HAP-1 (cell line): ENCODE results near the gene CACNA1D.
"Not testable (repeated sequence)": the region's sequence is repeated elsewhere in the genome, so short reads cannot be mapped to it uniquely, and the experiment has no call there.

Experiments
- DNase-seq, 2 experiments: peaks; one replicate each; pipeline ENCODE4 v3.0.0-alpha.2; 2016 to 2020; ENCODE audit warnings: low spot score in 2 of 2
- H3K27me3 ChIP-seq: fragments of 250-450 bp; sonication (Bioruptor Pico); 2 replicates; pipeline ENCODE4 v1.5.1; 2020; ENCODE audit warnings: low read depth, mild to moderate bottlenecking, moderate library complexity
- H3K36me3 ChIP-seq: fragments of 250-450 bp; sonication (Bioruptor Pico); replicated peaks from 2 replicates; pipeline ENCODE4 v1.5.1; 2020; ENCODE audit warnings: mild to moderate bottlenecking
- H3K4me1 ChIP-seq: fragments of 250-450 bp; sonication (Bioruptor Pico); 2 replicates; pipeline ENCODE4 v1.5.1; 2020; ENCODE audit warnings: mild to moderate bottlenecking
- H3K4me3 ChIP-seq: fragments of 250-450 bp; sonication (Bioruptor Pico); 2 replicates; pipeline ENCODE4 v1.5.1; 2020; ENCODE audit warnings: mild to moderate bottlenecking, moderate library complexity
- H3K9me3 ChIP-seq: fragments of 250-450 bp; sonication (Bioruptor Pico); 2 replicates; pipeline ENCODE4 v1.5.1; 2020; ENCODE audit warnings: mild to moderate bottlenecking, moderate library complexity
- in situ Hi-C: fragments of 300-500 bp; cut with MboI; formaldehyde crosslinking; loops from 3 replicates; pipeline ENCODE4 v1.14.3; 2020; ENCODE audit warnings: low sequenced_read_pairs, inconsistent platforms, mixed read lengths

Gene CACNA1D

DNA sequence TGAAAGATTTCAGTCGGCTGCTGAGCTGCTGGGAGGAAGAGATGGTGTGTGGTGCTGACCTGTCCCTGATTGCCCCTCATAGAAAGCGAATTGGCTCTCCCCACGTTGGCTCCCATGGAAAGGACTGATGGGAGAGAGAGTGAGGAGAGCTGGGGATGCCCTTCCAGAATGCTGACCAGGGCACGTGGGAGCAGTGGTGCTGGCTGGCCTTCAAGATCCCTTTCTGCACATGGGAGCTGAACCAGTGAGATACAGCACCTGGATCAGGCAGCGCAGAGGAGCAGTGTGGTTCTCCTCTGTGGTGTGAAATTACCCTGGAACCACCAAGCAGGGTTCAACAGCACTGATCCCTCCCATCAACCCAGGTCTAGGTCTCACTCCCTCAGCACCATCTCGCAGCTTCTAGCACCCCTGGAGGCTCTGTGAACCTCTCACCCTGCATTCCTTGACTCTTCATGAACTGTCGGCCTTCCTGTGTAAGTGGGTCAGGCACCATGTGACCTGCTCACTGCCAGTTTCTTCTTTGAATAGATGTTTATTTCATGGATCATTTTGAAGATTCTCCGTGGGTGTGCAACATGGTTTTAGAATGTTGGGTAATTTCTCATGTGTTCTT is 55.7 kb downstream of the CACNA1D start:
- H3K9me3 ChIP-seq: no peaks in the 10 kb centered on the region
- DNase-seq: no peak
- no peak overlapping the region for H3K4me3 ChIP-seq
- in situ Hi-C loops: no loop called here
- no peaks in the 10 kb centered on the region for H3K36me3 ChIP-seq
- no peaks in the 10 kb centered on the region for H3K27me3 ChIP-seq
- H3K4me1 ChIP-seq: peaks cover 12% of the 10 kb centered on the region

DNA sequence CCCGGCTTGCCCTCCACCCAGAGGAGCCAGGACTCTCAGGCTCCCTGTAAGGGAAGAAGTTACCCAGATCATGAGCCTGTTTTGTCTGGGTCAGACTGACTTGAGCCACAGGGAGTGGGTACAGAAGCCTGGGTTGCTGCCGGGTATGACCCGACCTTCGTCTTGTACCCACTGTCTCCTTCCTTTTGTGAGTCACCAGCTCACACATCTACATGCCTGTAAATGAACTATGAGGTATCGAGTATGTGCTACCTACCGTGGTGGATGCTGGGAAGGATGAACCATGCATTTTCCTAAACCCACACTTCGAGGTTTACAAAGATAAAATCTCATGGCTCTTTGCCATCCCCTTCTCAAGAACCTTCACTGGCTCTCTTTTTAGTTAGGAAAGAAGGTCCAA is 56.9 kb downstream of the CACNA1D start:
- H3K27me3 ChIP-seq: no peaks in the 10 kb centered on the region
- no peaks in the 10 kb centered on the region for H3K36me3 ChIP-seq
- H3K4me3 ChIP-seq: no peak overlapping the region
- DNase-seq: no peak
- in situ Hi-C loops: no loop called here
- peaks cover 12% of the 10 kb centered on the region for H3K4me1 ChIP-seq
- H3K9me3 ChIP-seq: no peaks in the 10 kb centered on the region

- Histone ChIP-seq H3K4me1 (peaks cover 12% of the 10 kb centered on the region), H3K36me3 (no peaks in the 10 kb centered on the region), H3K4me3 (no peak overlapping the region), H3K9me3 (no peaks in the 10 kb centered on the region), H3K27me3 (no peaks in the 10 kb centered on the region)
- no peak for DNase-seq
- in situ Hi-C loops: no loop called here
Measured at GRCh38 chr3:53552730-53553129, 58.3 kb downstream of the CACNA1D start.

GRCh38 chr3:53553200-53553599 is 58.8 kb downstream of the CACNA1D start:
- Histone ChIP-seq H3K4me3 (no peak overlapping the region), H3K36me3 (no peaks in the 10 kb centered on the region), H3K27me3 (no peaks in the 10 kb centered on the region), H3K4me1 (peaks cover 12% of the 10 kb centered on the region), H3K9me3 (no peaks in the 10 kb centered on the region)
- no peak for DNase-seq
- in situ Hi-C loops: no loop called here

DNA sequence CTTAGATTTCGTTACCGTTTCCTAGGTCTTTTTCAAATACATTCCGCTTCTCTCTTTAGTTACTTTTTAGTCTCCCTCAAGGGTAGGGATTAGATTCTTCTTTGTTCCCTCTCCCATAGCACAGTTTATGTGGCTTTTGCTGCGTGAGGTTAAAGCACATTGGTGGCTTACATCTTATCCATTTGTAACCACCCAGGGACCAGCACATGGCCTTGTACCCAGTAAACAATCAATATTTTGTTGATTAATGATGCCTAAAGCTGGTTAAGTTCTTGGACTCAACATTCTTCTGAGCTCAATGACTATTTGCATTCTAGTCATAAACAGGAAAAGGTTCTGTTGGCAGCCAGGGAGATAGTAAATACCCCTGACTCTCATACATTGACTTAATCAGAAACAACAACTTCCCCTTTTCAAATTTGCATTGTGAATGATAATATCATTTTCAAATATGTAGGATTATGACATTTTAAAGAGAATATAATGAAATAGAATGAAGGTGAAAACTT is 60.2 kb downstream of the CACNA1D start:
- Histone ChIP-seq H3K9me3 (no peaks in the 10 kb centered on the region), H3K4me1 (peaks cover 1% of the 10 kb centered on the region), H3K4me3 (no peak overlapping the region), H3K27me3 (no peaks in the 10 kb centered on the region), H3K36me3 (no peaks in the 10 kb centered on the region)
- no peak for DNase-seq
- in situ Hi-C loops: no loop called here

GRCh38 chr3:53555068-53555588 is 60.7 kb downstream of the CACNA1D start:
- Histone ChIP-seq H3K4me3 (no peak overlapping the region), H3K4me1 (no peaks in the 10 kb centered on the region), H3K36me3 (no peaks in the 10 kb centered on the region), H3K27me3 (no peaks in the 10 kb centered on the region), H3K9me3 (no peaks in the 10 kb centered on the region)
- DNase-seq: no peak
- in situ Hi-C loops: no loop called here

DNA sequence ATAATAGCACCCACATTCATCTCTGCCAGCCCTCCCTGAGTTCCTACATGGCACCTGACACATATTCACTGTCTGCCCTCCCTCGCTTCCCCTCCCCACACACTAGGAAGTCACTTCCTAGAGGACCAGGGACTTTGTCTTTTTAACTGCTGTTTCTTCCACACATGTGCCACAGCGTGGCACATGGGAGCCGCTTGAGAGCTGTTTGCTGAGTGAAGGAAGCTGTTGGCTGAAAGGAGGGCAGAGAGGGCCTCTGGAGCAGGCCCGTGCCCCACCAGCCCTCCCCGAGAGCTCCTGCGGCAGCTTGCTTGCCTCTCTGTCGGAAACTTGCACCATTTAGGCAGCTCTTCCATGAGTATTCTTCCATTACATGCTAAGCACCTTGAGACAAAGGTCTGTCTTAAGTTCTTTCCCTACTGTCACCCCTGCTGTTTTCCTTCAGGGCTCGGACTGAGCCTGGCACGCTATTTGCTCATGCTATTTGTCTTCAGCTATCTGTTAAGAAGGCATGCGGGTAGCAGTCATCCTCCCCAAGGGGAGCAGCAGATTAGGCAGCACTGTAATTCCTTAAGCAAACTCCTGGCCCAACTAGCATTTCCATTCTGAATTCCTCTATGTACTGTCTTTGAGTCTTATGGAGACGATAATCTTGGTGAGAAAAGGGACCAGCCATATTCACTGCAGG is 72.2 kb downstream of the CACNA1D start:
- Histone ChIP-seq H3K27me3 (peaks cover 4% of the 10 kb centered on the region; the same call in 1 of the 2 replicates), H3K4me3 (no peak overlapping the region), H3K36me3 (no peaks in the 10 kb centered on the region), H3K9me3 (no peaks in the 10 kb centered on the region), H3K4me1 (no peaks in the 10 kb centered on the region)
- in situ Hi-C loops: no loop called here
- no peak for DNase-seq

- Histone ChIP-seq H3K4me1 (no peaks in the 10 kb centered on the region), H3K36me3 (no peaks in the 10 kb centered on the region), H3K9me3 (no peaks in the 10 kb centered on the region), H3K27me3 (no peaks in the 10 kb centered on the region; the same call in 1 of the 2 replicates), H3K4me3 (no peak overlapping the region)
- in situ Hi-C loops: no loop called here
- DNase-seq: peak in 1 of 2 experiments; percentile 18
Measured at GRCh38 chr3:53570081-53570480, 75.7 kb downstream of the CACNA1D start.

- Histone ChIP-seq H3K36me3 (no peaks in the 10 kb centered on the region), H3K9me3 (no peaks in the 10 kb centered on the region), H3K27me3 (no peaks in the 10 kb centered on the region), H3K4me3 (no peak overlapping the region), H3K4me1 (no peaks in the 10 kb centered on the region)
- in situ Hi-C loops: no loop called here
- no peak for DNase-seq
Measured at GRCh38 chr3:53570709-53571108, 76.3 kb downstream of the CACNA1D start.

GRCh38 chr3:53571264-53571663 is 76.9 kb downstream of the CACNA1D start:
- in situ Hi-C loops: no loop called here
- no peaks in the 10 kb centered on the region for H3K4me1 ChIP-seq
- no peaks in the 10 kb centered on the region for H3K36me3 ChIP-seq
- no peak overlapping the region for H3K4me3 ChIP-seq
- no peaks in the 10 kb centered on the region for H3K9me3 ChIP-seq
- no peaks in the 10 kb centered on the region for H3K27me3 ChIP-seq
- no peak for DNase-seq

GRCh38 chr3:53572184-53572583 is 77.8 kb downstream of the CACNA1D start:
- H3K9me3 ChIP-seq, DNase-seq, in situ Hi-C loops, H3K36me3 ChIP-seq, H3K4me3 ChIP-seq, H3K27me3 ChIP-seq, H3K4me1 ChIP-seq: not testable (repeated sequence)

DNA sequence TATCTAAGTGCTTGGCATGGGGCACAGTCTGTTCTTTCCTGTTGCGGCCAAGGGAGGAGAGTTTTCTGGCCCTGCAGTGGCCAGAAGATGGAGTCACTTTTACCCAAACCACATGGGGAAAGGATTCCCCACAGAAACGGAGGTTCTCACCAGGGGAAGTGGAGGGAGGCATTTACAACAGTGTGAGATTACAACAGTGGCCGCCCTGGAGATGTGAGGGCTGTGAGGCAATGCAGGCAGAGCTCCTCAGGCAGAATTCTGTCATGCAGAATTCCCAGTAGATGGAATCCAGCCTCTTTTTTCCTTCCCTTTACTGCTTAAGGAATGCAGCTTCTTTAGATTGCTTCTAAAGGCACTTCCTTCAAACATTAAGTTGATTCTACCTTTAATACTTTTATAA is 83.1 kb downstream of the CACNA1D start:
- H3K36me3 ChIP-seq: no peaks in the 10 kb centered on the region
- no peak for DNase-seq
- no peaks in the 10 kb centered on the region for H3K4me1 ChIP-seq
- no peaks in the 10 kb centered on the region for H3K9me3 ChIP-seq
- in situ Hi-C loops: no loop called here
- H3K27me3 ChIP-seq: no peaks in the 10 kb centered on the region
- no peak overlapping the region for H3K4me3 ChIP-seq

- Histone ChIP-seq H3K4me3 (no peak overlapping the region), H3K36me3 (no peaks in the 10 kb centered on the region), H3K4me1 (no peaks in the 10 kb centered on the region), H3K9me3 (no peaks in the 10 kb centered on the region), H3K27me3 (no peaks in the 10 kb centered on the region)
- no peak for DNase-seq
- in situ Hi-C loops: no loop called here
Measured at GRCh38 chr3:53579636-53580035, 85.2 kb downstream of the CACNA1D start.

- Histone ChIP-seq H3K27me3 (no peaks in the 10 kb centered on the region), H3K4me1 (no peaks in the 10 kb centered on the region), H3K36me3 (no peaks in the 10 kb centered on the region), H3K4me3 (no peak overlapping the region), H3K9me3 (no peaks in the 10 kb centered on the region)
- DNase-seq: no peak
- in situ Hi-C loops: no loop called here
Measured at GRCh38 chr3:53581671-53582070, 87.3 kb downstream of the CACNA1D start.
